ENCODE measurements around the gene COX7A2.

Gene COX7A2

DNA sequence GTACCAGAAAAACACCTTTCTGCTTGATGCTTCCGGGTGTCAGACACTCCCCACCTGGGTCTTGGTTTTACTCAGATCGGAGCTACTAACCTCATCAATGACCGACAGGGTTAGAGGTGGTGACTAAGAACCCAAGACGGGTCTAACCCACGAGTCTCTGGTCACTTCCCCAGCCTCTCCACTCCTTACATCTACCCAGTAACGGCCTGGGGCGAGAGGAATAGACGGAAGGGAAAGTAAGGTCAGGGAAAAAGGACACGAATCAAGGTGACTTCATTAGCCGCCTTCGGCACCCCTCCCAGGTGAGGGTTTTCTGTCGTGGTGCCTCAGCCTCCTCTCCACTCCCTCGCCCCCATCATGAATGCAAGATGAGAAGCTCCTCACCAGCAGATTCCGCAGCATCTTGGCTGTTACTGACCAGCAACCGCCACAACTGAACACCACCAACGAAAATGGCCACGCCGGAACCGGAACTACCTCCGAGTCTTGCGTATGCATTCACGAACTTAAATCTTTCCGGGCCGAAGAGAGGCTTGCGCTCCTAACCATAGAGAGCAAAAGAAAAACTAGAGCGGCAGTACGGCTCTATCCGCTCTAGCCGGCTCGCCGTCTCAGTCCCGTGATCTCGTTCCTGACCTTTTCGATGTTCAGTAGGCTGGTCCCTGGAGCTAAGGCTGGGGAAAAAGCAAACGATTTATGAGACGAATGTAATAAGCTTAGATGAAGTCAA, at the start of gene COX7A2:
Gene COX7A2, minus strand, starts transcription at position 469 of the 730 bp plus-strand sequence. Its CDS starts 67 bp downstream, at position 402.
- DNase-seq (ENCODE audit: low spot score) = peak; percentile 99

- no peak for DNase-seq (ENCODE audit: low spot score)
These were observed 49.0 kb upstream of the COX7A2 start for GRCh38 chr6:75292555-75292954.

GRCh38 chr6:75291744-75292143, 48.1 kb upstream of the COX7A2 start:
- no peak for DNase-seq (ENCODE audit: low spot score)

DNA sequence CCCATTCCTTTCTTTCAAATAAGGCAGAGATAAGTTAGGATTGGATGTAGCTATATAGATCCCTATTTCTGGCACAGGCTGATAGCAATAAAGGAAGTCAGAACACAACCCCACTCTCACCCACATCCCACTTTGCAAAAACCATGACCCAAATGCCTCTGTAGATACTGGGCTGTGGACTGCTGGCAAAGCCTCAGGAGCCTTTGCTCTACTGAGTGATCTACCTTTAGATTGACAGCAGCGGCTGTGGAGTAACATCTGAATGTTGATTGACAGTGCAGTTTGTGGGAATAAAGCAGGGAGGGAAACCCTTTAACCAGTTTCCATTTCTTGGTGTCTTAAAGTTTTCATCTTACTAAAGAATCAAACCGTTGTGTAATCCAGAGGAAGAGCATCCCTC, 47.7 kb upstream of the COX7A2 start:
- no peak for DNase-seq (ENCODE audit: low spot score)

DNA sequence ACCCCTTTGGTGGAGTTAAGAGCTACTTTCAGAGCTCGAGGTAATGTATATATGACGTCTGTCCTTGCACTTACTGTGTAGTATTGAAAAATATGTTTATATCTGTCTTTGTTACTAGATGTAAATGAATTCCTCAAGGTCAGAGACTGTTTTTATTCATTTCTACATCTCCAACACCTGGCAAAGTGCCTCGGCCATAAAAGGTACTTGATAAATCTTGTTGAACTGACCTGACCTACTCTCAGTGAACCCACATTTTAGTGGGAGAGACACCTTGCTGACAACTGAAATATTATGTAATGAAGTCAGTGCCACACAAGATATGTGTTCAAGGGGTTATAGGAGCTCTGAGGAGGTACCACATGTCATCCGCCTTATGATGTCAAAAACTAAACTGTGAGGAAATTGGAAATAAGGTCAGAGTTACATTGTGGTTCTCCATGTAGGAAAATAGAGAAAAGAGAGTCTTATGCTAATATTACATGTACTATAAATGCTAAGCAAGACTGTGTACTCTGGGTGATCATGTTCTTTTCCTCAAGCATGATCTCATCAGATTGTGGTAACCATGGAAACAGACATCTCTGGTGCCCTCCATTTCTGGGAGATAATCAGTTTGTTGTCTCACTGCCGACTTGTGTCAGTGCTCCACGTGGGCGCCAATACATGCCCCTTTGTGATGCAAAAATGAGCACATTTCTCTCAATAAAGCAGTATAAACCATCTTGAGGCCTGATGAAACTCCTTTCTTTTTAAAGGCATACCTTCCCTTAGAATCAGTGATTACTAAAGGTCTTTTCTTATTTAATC, 46.7 kb upstream of the COX7A2 start:
- DNase-seq (ENCODE audit: low spot score) = no peak

GRCh38 chr6:75288023-75288422, 44.4 kb upstream of the COX7A2 start:
- DNase-seq (ENCODE audit: low spot score) = no peak

- no peak for DNase-seq (ENCODE audit: low spot score)
These were observed 43.8 kb upstream of the COX7A2 start for GRCh38 chr6:75287424-75287823.

DNA sequence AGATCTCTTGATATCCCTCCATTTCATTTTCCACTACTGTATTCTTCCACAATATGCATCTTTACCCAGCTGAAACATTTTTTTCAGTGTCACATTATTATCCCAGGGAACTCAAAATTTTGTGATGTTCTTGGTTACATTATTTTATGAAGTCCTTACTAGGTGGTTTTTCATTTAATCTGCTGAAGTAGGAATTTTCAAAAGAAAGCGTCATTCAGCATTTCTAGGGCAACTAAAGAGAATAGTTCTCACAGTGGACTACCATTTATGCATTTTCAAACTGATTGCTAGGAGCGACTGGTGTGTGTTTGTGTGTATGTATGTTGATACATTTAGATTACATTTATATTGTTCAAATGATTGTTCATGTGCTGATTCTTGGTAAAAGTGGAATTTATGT, 43.4 kb upstream of the COX7A2 start:
- DNase-seq (ENCODE audit: low spot score) = no peak

DNA sequence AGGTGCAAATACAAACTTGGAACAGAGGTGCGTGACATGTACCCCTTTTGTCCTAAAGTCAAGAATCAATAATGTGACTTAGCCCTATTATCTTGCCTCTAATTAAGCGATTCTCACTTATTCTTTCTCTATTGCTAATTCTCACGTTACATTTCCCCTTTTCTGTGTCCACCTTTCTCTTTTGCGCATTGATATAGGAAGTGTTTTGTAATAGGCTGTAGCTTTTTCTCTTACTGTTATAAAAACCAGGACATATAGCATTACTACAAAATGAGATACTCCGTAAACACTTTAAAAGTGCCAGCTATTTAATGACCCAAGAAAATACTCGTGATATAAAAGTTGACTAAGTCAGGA, 41.7 kb upstream of the COX7A2 start:
- DNase-seq (ENCODE audit: low spot score) = no peak

GRCh38 chr6:75284632-75285282, 41.2 kb upstream of the COX7A2 start, which contains the start of gene TMEM30A:
Gene TMEM30A, minus strand, starts transcription at chr6:75284792. Its CDS starts 154 bp downstream, at chr6:75284638.
- peak; percentile 100 for DNase-seq (ENCODE audit: low spot score)

GRCh38 chr6:75283907-75284631, 40.5 kb upstream of the COX7A2 start:
- no peak for DNase-seq (ENCODE audit: low spot score)

DNA sequence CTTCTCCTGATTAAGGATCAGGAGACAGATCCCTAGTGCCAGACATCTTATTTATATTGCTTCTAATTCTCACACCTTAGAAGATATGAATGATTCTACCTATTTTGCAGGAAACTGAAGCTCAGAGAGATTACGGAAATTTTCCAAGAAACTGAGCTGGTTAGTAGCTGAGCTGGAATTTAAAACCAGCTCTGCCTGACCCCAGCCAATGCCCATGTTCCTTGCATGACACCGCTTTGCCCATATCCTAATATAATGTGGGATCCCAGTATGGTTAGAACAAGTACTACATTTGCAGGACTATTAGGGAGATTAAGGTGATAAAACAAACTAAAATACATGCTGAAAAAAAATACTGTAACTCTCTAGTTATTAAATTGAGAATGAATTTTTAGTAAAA, 39.1 kb upstream of the COX7A2 start:
- DNase-seq (ENCODE audit: low spot score) = no peak

DNA sequence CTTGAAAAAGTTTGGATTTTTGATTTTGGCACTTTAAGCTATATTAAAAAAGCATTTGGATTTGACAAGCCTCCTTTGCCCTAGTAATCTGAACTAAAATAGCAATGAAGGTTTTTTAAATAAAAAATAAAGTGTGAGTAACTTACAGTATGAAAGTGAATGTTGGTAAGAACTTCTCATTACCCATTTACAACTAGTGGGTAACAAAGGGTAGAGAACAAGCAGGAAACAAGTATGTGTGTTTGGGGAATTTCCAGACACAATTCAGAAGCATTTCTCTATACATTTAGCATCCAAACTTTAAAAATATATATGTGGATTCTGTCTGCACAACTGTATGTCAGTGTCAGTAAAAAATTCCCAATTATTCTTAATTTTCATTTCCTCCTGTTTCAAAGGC, 38.1 kb upstream of the COX7A2 start:
- DNase-seq (ENCODE audit: low spot score) = no peak

GRCh38 chr6:75280131-75280855, 36.7 kb upstream of the COX7A2 start:
- DNase-seq (ENCODE audit: low spot score) = no peak

GRCh38 chr6:75279418-75279817, 35.8 kb upstream of the COX7A2 start:
- DNase-seq (ENCODE audit: low spot score) = no peak

DNA sequence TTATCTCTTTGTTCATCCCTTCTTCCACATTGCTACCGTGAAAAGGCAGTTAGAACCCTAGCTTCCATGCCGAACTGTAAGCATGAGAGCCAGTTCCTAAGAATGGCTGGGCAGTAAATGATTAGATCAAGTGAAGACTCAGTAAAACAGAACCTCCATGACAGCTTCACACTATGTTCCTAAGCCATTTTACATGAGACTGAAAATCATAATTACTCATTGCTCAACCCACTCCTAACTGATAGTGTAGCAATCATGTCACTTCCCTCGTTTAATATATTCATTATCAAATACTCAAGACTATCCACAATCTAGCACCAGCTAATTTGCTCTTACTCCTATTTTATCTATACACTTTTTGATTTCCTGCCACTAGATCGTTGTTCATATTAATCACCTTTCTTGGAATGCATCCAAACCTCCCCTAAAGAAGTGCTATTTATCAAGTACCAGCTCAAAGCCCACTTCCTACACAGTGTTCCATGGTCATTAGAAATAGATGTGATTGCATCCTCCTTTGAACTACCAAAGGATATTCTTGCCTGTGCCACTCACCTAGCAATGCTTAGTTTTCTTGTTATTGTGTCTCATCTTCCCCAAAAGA, 35.0 kb upstream of the COX7A2 start:
- no peak for DNase-seq (ENCODE audit: low spot score)

- no peak for DNase-seq (ENCODE audit: low spot score)
These were observed 31.5 kb upstream of the COX7A2 start for GRCh38 chr6:75275067-75275466.

- no peak for DNase-seq (ENCODE audit: low spot score)
These were observed 29.4 kb upstream of the COX7A2 start for GRCh38 chr6:75273009-75273408.

DNA sequence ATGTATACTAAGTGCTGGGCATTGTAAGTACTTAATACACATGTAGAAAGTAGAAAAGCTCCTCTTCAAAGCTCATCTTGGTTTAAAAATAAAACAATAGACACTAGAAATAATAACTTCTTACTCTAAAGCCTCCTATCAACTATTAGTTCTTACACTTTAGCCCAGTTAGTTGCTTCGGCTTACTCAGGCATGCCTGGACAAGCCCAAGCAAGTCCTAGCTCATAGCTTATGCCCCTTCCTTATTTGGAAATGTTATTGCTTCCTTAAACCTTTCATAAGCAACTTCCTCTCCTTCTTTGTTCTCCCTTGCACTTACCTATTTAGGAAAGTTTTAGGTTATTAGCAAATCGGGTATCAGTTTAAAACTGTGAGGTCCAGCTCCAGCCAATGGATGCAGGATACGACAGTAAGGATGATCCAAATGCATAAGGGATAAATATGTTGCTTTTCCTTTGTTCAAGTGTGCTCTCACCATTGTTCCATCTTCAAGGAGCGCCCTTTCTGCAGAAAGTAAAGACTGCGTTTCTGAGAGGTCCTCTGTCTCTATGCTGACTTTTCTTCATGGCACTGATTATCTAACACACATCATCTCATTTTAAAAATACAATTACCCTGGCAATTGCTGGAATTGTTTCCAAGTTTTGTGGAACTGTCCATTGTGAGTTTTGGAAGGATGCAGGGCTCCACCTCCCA, 28.7 kb upstream of the COX7A2 start:
- no peak for DNase-seq (ENCODE audit: low spot score)

GRCh38 chr6:75268988-75269354, 25.4 kb upstream of the COX7A2 start:
- DNase-seq (ENCODE audit: low spot score) = no peak
